PC-3 (cell line): ENCODE data around the gene ADGRF4. TPM values are rescaled to one million over a fixed set of nuclear protein-coding genes. Genes with fewer than 3 reads are reported as not detected.

Experiments used
- ATAC-seq: fragments of 200-7000 bp; cut with Tn5 transposase; 2 replicates; pipeline ENCODE4 v1.9.1; 2020; ENCODE audit warnings: mild to moderate bottlenecking, moderate library complexity
- BruUV-seq: library from RNA; stranded (reverse); fragments of 400-500 nt; replicated peaks from 2 replicates; lab custom pipeline; 2021; lab: Mats Ljungman, UMichigan
- CTCF ChIA-PET: fragments of 300-600 bp; sonication (Branson Sonifier 250); formaldehyde crosslinking; loops from one replicate; lab custom pipeline; 2022; ENCODE audit warnings: antibody characterized with exemption; lab: Charles Lee
- POLR2A ChIA-PET: fragments of 300-600 bp; sonication (Branson Sonifier 250); formaldehyde crosslinking; loops from one replicate; lab custom pipeline; 2022; ENCODE audit warnings: antibody characterized with exemption; ENCODE audit not compliant: unreplicated experiment; lab: Charles Lee
- DNase-seq: peaks from one replicate; pipeline ENCODE4 v3.0.0-alpha.2; 2015
- H2AFZ ChIP-seq: fragments of 300-600 bp; sonication (generic); 2 replicates; pipeline ENCODE4 v1.6.0; 2016; ENCODE audit warnings: antibody characterized with exemption, low read length
- H3F3A ChIP-seq: fragments of 300-600 bp; sonication (generic); one replicate; pipeline ENCODE4 v1.6.0; 2017; ENCODE audit warnings: antibody characterized with exemption, low read length, control low read depth, mild to moderate bottlenecking; ENCODE audit not compliant: unreplicated experiment
- H3K27ac ChIP-seq: fragments of 300-600 bp; sonication (generic); 2 replicates; pipeline ENCODE4 v1.5.1; 2016; ENCODE audit warnings: mild to moderate bottlenecking, low read length
- H3K27me3 ChIP-seq: fragments of 300-600 bp; sonication (generic); 2 replicates; pipeline ENCODE4 v1.6.1; 2016; ENCODE audit warnings: low read length, mixed read lengths
- H3K36me3 ChIP-seq: fragments of 300-600 bp; sonication (generic); 2 replicates; pipeline ENCODE4 v1.6.1; 2016; ENCODE audit warnings: low read depth, mixed run types, low read length, mixed read lengths
- H3K4me1 ChIP-seq: fragments of 300-600 bp; sonication (generic); 2 replicates; pipeline ENCODE4 v1.5.1; 2016; ENCODE audit warnings: low read length; ENCODE audit not compliant: insufficient read depth
- H3K4me2 ChIP-seq: fragments of 300-600 bp; sonication (generic); 2 replicates; pipeline ENCODE4 v1.6.0; 2016; ENCODE audit warnings: low read length
- H3K4me3 ChIP-seq: fragments of 300-600 bp; sonication (generic); 2 replicates; pipeline ENCODE4 v1.5.1; 2016; ENCODE audit warnings: mild to moderate bottlenecking, low read length, mixed read lengths
- H3K79me2 ChIP-seq: fragments of 300-600 bp; sonication (generic); 2 replicates; pipeline ENCODE4 v1.6.1; 2017; ENCODE audit warnings: low read length, mixed read lengths
- H3K9ac ChIP-seq: fragments of 300-600 bp; sonication (generic); 2 replicates; pipeline ENCODE4 v1.6.0; 2016; ENCODE audit warnings: mild to moderate bottlenecking, low read length
- H3K9me2 ChIP-seq: fragments of 300-600 bp; sonication (generic); replicated peaks from 2 replicates; pipeline ENCODE4 v1.6.1; 2016; ENCODE audit warnings: mixed run types, low read length, mixed read lengths
- H3K9me3 ChIP-seq: fragments of 300-600 bp; sonication (generic); 2 replicates; pipeline ENCODE4 v1.6.1; 2016; ENCODE audit warnings: low read length, mixed read lengths
- H4K20me1 ChIP-seq: fragments of 300-600 bp; sonication (generic); 2 replicates; pipeline ENCODE4 v1.6.1; 2016; ENCODE audit warnings: low read length, mixed read lengths
- CTCF ChIP-seq: fragments of 300-600 bp; sonication (generic); conservative IDR thresholded peaks from 2 replicates; pipeline ENCODE4 v1.5.1; 2017; ENCODE audit warnings: antibody characterized with exemption, low read depth, mild to moderate bottlenecking, low read length
- EZH2 ChIP-seq: fragments of 300-600 bp; sonication (generic); IDR thresholded peaks from one replicate; pipeline ENCODE4 v1.6.1; 2017; ENCODE audit warnings: antibody characterized with exemption, mild to moderate bottlenecking, low read length; ENCODE audit not compliant: unreplicated experiment
- EZH2phosphoT487 ChIP-seq: fragments of 300-600 bp; sonication (generic); IDR thresholded peaks from 2 replicates; pipeline ENCODE4 v1.6.1; 2018; ENCODE audit warnings: mild to moderate bottlenecking, antibody characterized with exemption, low read length, borderline replicate concordance
- intact Hi-C: fragments of 100-400 bp; cut with micrococcal nuclease; formaldehyde crosslinking; loops from 2 replicates; pipeline ENCODE4 v1.9.0; 2023
- total RNA-seq: library from RNA; depleted of rRNA; stranded (reverse); fragments of >200 nt; gene quantifications from 2 replicates; pipeline ENCODE4 v1.2.3, GENCODE V29; 2014

ADGRF4 gene
- total RNA-seq, 1 experiment from 2014 or later: 3.4 TPM

- Histone ChIP-seq H3K9me3 (no peaks in the 10 kb centered on the region), H3K79me2 (peaks cover 27% of the 10 kb centered on the region), H3K9ac (peak overlapping the region; percentile 57), H3K4me2 (peak overlapping the region; percentile 84), H3K4me3 (no peak overlapping the region; the same call in 1 of the 2 replicates), H3K4me1 (peaks cover 50% of the 10 kb centered on the region), H2AFZ (no peak overlapping the region), H3K27ac (peak overlapping the region; percentile 95), H3K27me3 (no peaks in the 10 kb centered on the region), H3K9me2 (no peaks in the 10 kb centered on the region), H3K36me3 (no peaks in the 10 kb centered on the region), H3F3A (peaks cover 18% of the 10 kb centered on the region), H4K20me1 (no peaks in the 10 kb centered on the region)
- ChIA-PET CTCF (no interaction called here), POLR2A (no interaction called here)
- TF ChIP-seq EZH2phosphoT487: no peak
- TF ChIP-seq CTCF: no peak
- ATAC-seq (peak; percentile 2; the same call in 1 of the 2 replicates), DNase-seq (no peak)
- TSS peak; percentile 42 for BruUV-seq
- intact Hi-C loops: loop anchor here (1.0 to 5.0 kb wide), 2 partner anchors 34 to 46 kb away; no protein-coding TSS in a partner anchor
These were observed 455 bp upstream of the ADGRF4 start for GRCh38 chr6:47697925-47698324.

- Histone ChIP-seq H4K20me1 (no peaks in the 10 kb centered on the region), H2AFZ (no peak overlapping the region; the same call in 1 of the 2 replicates), H3K27me3 (no peaks in the 10 kb centered on the region), H3K4me3 (peak overlapping the region; percentile 63), H3K27ac (peak overlapping the region; percentile 95), H3F3A (peaks cover 18% of the 10 kb centered on the region), H3K9me2 (no peaks in the 10 kb centered on the region), H3K9me3 (no peaks in the 10 kb centered on the region), H3K4me2 (peak overlapping the region; percentile 84), H3K4me1 (peaks cover 50% of the 10 kb centered on the region), H3K79me2 (peaks cover 27% of the 10 kb centered on the region), H3K36me3 (no peaks in the 10 kb centered on the region), H3K9ac (peak overlapping the region; percentile 71)
- intact Hi-C loops: loop anchor here (2.0 kb wide), 1 partner anchor 29 kb away; no protein-coding TSS in a partner anchor
- ATAC-seq (peak; percentile 65), DNase-seq (peak; percentile 84)
- TF ChIP-seq CTCF (no peak), EZH2 (no peak), EZH2phosphoT487 (no peak)
- ChIA-PET CTCF (interaction anchor here (0.5 to 0.6 kb wide), 2 partner anchors 10 to 68 kb away, joined by 5 to 6 read pairs; no protein-coding TSS in a partner anchor), POLR2A (no interaction called here)
- no TSS peak for BruUV-seq
These were observed 1.7 kb downstream of the ADGRF4 start for GRCh38 chr6:47700053-47700452.

GRCh38 chr6:47700596-47700995 lies 2.2 kb downstream of the ADGRF4 start:
- H2AFZ ChIP-seq: no peak overlapping the region
- CTCF ChIA-PET: interaction anchor here (0.5 to 0.6 kb wide), 2 partner anchors 10 to 69 kb away, joined by 5 to 6 read pairs; no protein-coding TSS in a partner anchor
- TF ChIP-seq EZH2phosphoT487 (no peak), CTCF (no peak), EZH2 (no peak)
- POLR2A ChIA-PET: no interaction called here
- peak overlapping the region; percentile 63 for H3K4me3 ChIP-seq
- intact Hi-C loops: loop anchor here (2.0 kb wide), 1 partner anchor 28 kb away; no protein-coding TSS in a partner anchor
- no TSS peak for BruUV-seq
- H4K20me1 ChIP-seq: no peaks in the 10 kb centered on the region
- no peaks in the 10 kb centered on the region for H3K9me3 ChIP-seq
- peaks cover 50% of the 10 kb centered on the region for H3K4me1 ChIP-seq
- no peak for ATAC-seq
- H3K79me2 ChIP-seq: peaks cover 27% of the 10 kb centered on the region
- H3K27ac ChIP-seq: peak overlapping the region; percentile 95
- H3K4me2 ChIP-seq: peak overlapping the region; percentile 84
- no peaks in the 10 kb centered on the region for H3K9me2 ChIP-seq
- no peaks in the 10 kb centered on the region for H3K27me3 ChIP-seq
- DNase-seq: peak; percentile 8
- H3K9ac ChIP-seq: peak overlapping the region; percentile 44
- H3K36me3 ChIP-seq: no peaks in the 10 kb centered on the region
- peaks cover 18% of the 10 kb centered on the region for H3F3A ChIP-seq
